ENCODE measurements around the gene MICALL1.

MICALL1 gene

GRCh38 chr22:37930952-37931440, 24.9 kb downstream of the MICALL1 start:
- Histone ChIP-seq H3K14ac (ENCODE audit: low read length) (no peak overlapping the region), H3K4ac (ENCODE audit: low read depth, low read length) (no peak overlapping the region), H2BK120ac (ENCODE audit: insufficient read depth, low read length, poor library complexity) (no peak overlapping the region), H3K4me3 (ENCODE audit: low read depth, low read length) (no peak overlapping the region), H3K36me3 (ENCODE audit: control insufficient read depth in 1 of 2, insufficient read depth in 2 of 2, low read length in 2 of 2) (peaks cover 78 to 79% of the 10 kb centered on the region in 2 experiments), H3K18ac (ENCODE audit: low read length) (no peak overlapping the region), H3K79me2 (ENCODE audit: control insufficient read depth, insufficient read depth, low read length, poor library complexity) (no peaks in the 10 kb centered on the region), H3K23ac (ENCODE audit: low read length) (no peak overlapping the region), H4K91ac (ENCODE audit: low read depth, low read length) (no peak overlapping the region), H4K8ac (ENCODE audit: low read depth, low read length) (no peak overlapping the region), H2BK12ac (ENCODE audit: low read length) (no peak overlapping the region), H3K27ac (ENCODE audit: low read depth, low read length) (no peak overlapping the region), H3K79me1 (ENCODE audit: low read length) (peaks cover 2% of the 10 kb centered on the region), H2AFZ (ENCODE audit: insufficient read depth, low read length, poor library complexity) (no peak overlapping the region), H2AK5ac (ENCODE audit: low read length) (no peak overlapping the region), H3K4me2 (ENCODE audit: low read length) (no peak overlapping the region), H3K4me1 (ENCODE audit: control insufficient read depth in 1 of 2, insufficient read depth in 2 of 2, low read length in 2 of 2) (peaks cover 5 to 12% of the 10 kb centered on the region in 2 experiments), H4K12ac (ENCODE audit: low read depth, low read length) (no peak overlapping the region), H3K27me3 (ENCODE audit: insufficient read depth, low read length) (no peaks in the 10 kb centered on the region), H3K9me3 (ENCODE audit: insufficient read depth, low read depth, low read length) (peaks cover 3% of the 10 kb centered on the region), H2BK5ac (ENCODE audit: low read depth, low read length, poor library complexity) (no peak overlapping the region), H3K9ac (ENCODE audit: low read length) (no peak overlapping the region)
- DNase-seq = no peak
- no CpG with 5 or more reads among the region's 2 CpGs for WGBS (ENCODE audit: extremely low coverage, insufficient coverage, insufficient read length)

GRCh38 chr22:37931893-37932389, 25.8 kb downstream of the MICALL1 start:
- Histone ChIP-seq H3K36me3 (ENCODE audit: control insufficient read depth in 1 of 2, insufficient read depth in 2 of 2, low read length in 2 of 2) (peaks cover 76 to 77% of the 10 kb centered on the region in 2 experiments), H3K27me3 (ENCODE audit: insufficient read depth, low read length) (no peaks in the 10 kb centered on the region), H3K4ac (ENCODE audit: low read depth, low read length) (no peak overlapping the region), H3K14ac (ENCODE audit: low read length) (no peak overlapping the region), H3K23ac (ENCODE audit: low read length) (no peak overlapping the region), H4K8ac (ENCODE audit: low read depth, low read length) (no peak overlapping the region), H2AK5ac (ENCODE audit: low read length) (no peak overlapping the region), H2BK12ac (ENCODE audit: low read length) (no peak overlapping the region), H3K18ac (ENCODE audit: low read length) (no peak overlapping the region), H3K79me2 (ENCODE audit: control insufficient read depth, insufficient read depth, low read length, poor library complexity) (no peaks in the 10 kb centered on the region), H4K12ac (ENCODE audit: low read depth, low read length) (no peak overlapping the region), H2BK5ac (ENCODE audit: low read depth, low read length, poor library complexity) (no peak overlapping the region), H2BK120ac (ENCODE audit: insufficient read depth, low read length, poor library complexity) (no peak overlapping the region), H3K4me1 (ENCODE audit: control insufficient read depth in 1 of 2, insufficient read depth in 2 of 2, low read length in 2 of 2) (peaks cover 5 to 12% of the 10 kb centered on the region in 2 experiments), H3K9me3 (ENCODE audit: insufficient read depth, low read depth, low read length) (peaks cover 3% of the 10 kb centered on the region), H2AFZ (ENCODE audit: insufficient read depth, low read length, poor library complexity) (no peak overlapping the region), H4K91ac (ENCODE audit: low read depth, low read length) (no peak overlapping the region), H3K4me2 (ENCODE audit: low read length) (no peak overlapping the region), H3K9ac (ENCODE audit: low read length) (no peak overlapping the region), H3K27ac (ENCODE audit: low read depth, low read length) (no peak overlapping the region), H3K79me1 (ENCODE audit: low read length) (peaks cover 2% of the 10 kb centered on the region), H3K4me3 (ENCODE audit: low read depth, low read length) (no peak overlapping the region)
- WGBS (ENCODE audit: extremely low coverage, insufficient coverage, insufficient read length) = no CpG with 5 or more reads among the region's 6 CpGs
- no peak for DNase-seq

GRCh38 chr22:37932401-37932800, 26.3 kb downstream of the MICALL1 start:
- Histone ChIP-seq H2BK120ac (ENCODE audit: insufficient read depth, low read length, poor library complexity) (no peak overlapping the region), H2BK5ac (ENCODE audit: low read depth, low read length, poor library complexity) (no peak overlapping the region), H3K14ac (ENCODE audit: low read length) (no peak overlapping the region), H3K79me1 (ENCODE audit: low read length) (peaks cover 2% of the 10 kb centered on the region), H3K36me3 (ENCODE audit: control insufficient read depth in 1 of 2, insufficient read depth in 2 of 2, low read length in 2 of 2) (peaks cover 76 to 77% of the 10 kb centered on the region in 2 experiments), H3K4ac (ENCODE audit: low read depth, low read length) (no peak overlapping the region), H2BK12ac (ENCODE audit: low read length) (no peak overlapping the region), H3K4me3 (ENCODE audit: low read depth, low read length) (no peak overlapping the region), H3K4me1 (ENCODE audit: control insufficient read depth in 1 of 2, insufficient read depth in 2 of 2, low read length in 2 of 2) (peaks cover 5 to 12% of the 10 kb centered on the region in 2 experiments), H3K9me3 (ENCODE audit: insufficient read depth, low read depth, low read length) (peaks cover 3% of the 10 kb centered on the region), H2AFZ (ENCODE audit: insufficient read depth, low read length, poor library complexity) (no peak overlapping the region), H4K91ac (ENCODE audit: low read depth, low read length) (no peak overlapping the region), H3K23ac (ENCODE audit: low read length) (no peak overlapping the region), H3K27me3 (ENCODE audit: insufficient read depth, low read length) (no peaks in the 10 kb centered on the region), H4K12ac (ENCODE audit: low read depth, low read length) (no peak overlapping the region), H3K27ac (ENCODE audit: low read depth, low read length) (no peak overlapping the region), H2AK5ac (ENCODE audit: low read length) (no peak overlapping the region), H3K9ac (ENCODE audit: low read length) (peak overlapping the region; percentile 19), H3K18ac (ENCODE audit: low read length) (no peak overlapping the region), H4K8ac (ENCODE audit: low read depth, low read length) (no peak overlapping the region), H3K79me2 (ENCODE audit: control insufficient read depth, insufficient read depth, low read length, poor library complexity) (no peaks in the 10 kb centered on the region), H3K4me2 (ENCODE audit: low read length) (no peak overlapping the region)
- DNase-seq = no peak
- no CpG with 5 or more reads among the region's 10 CpGs for WGBS (ENCODE audit: extremely low coverage, insufficient coverage, insufficient read length)

GRCh38 chr22:37932821-37933578, 26.9 kb downstream of the MICALL1 start:
- peaks cover 2% of the 10 kb centered on the region for H3K79me1 ChIP-seq (ENCODE audit: low read length)
- peaks cover 77 to 78% of the 10 kb centered on the region in 2 experiments for H3K36me3 ChIP-seq (ENCODE audit: control insufficient read depth in 1 of 2, insufficient read depth in 2 of 2, low read length in 2 of 2)
- peak; percentile 27 to 53 for DNase-seq
- H4K12ac ChIP-seq (ENCODE audit: low read depth, low read length) = no peak overlapping the region
- no peak overlapping the region for H3K4me3 ChIP-seq (ENCODE audit: low read depth, low read length)
- H3K9ac ChIP-seq (ENCODE audit: low read length) = no peak overlapping the region
- H3K4me2 ChIP-seq (ENCODE audit: low read length) = no peak overlapping the region
- no peaks in the 10 kb centered on the region for H3K79me2 ChIP-seq (ENCODE audit: control insufficient read depth, insufficient read depth, low read length, poor library complexity)
- no peak overlapping the region for H2BK5ac ChIP-seq (ENCODE audit: low read depth, low read length, poor library complexity)
- H4K8ac ChIP-seq (ENCODE audit: low read depth, low read length) = no peak overlapping the region
- H3K4me1 ChIP-seq (ENCODE audit: control insufficient read depth in 1 of 2, insufficient read depth in 2 of 2, low read length in 2 of 2) = peaks cover 5 to 12% of the 10 kb centered on the region in 2 experiments
- H3K27ac ChIP-seq (ENCODE audit: low read depth, low read length) = no peak overlapping the region
- no peak overlapping the region for H4K91ac ChIP-seq (ENCODE audit: low read depth, low read length)
- H2AK5ac ChIP-seq (ENCODE audit: low read length) = no peak overlapping the region
- no peak overlapping the region for H3K14ac ChIP-seq (ENCODE audit: low read length)
- no CpG with 5 or more reads among the region's 21 CpGs for WGBS (ENCODE audit: extremely low coverage, insufficient coverage, insufficient read length)
- H3K9me3 ChIP-seq (ENCODE audit: insufficient read depth, low read depth, low read length) = peaks cover 3% of the 10 kb centered on the region
- H3K18ac ChIP-seq (ENCODE audit: low read length) = no peak overlapping the region
- no peak overlapping the region for H3K23ac ChIP-seq (ENCODE audit: low read length)
- H2BK12ac ChIP-seq (ENCODE audit: low read length) = no peak overlapping the region
- no peak overlapping the region for H2BK120ac ChIP-seq (ENCODE audit: insufficient read depth, low read length, poor library complexity)
- H3K4ac ChIP-seq (ENCODE audit: low read depth, low read length) = no peak overlapping the region
- no peaks in the 10 kb centered on the region for H3K27me3 ChIP-seq (ENCODE audit: insufficient read depth, low read length)
- H2AFZ ChIP-seq (ENCODE audit: insufficient read depth, low read length, poor library complexity) = no peak overlapping the region

Measured in trophoblast cell (in vitro differentiated cells and primary cell).